GM23248 (cell line): ENCODE measurements around the gene ZNHIT6. TPM values are rescaled to one million over a fixed set of nuclear protein-coding genes. Genes with fewer than 3 reads are reported as not detected.
A peak's percentile ranks its signal among the peaks of the same experiment; 100 is the strongest.

Source experiments
- DNase-seq: peaks from one replicate; pipeline ENCODE4 v3.0.0-alpha.2; 2015
- H2AFZ ChIP-seq: fragments of 200-600 bp; sonication (generic); 2 replicates; pipeline ENCODE4 v1.6.1; 2016; ENCODE audit warnings: antibody characterized with exemption
- H3F3A ChIP-seq: fragments of 200-600 bp; sonication (generic); 2 replicates; pipeline ENCODE4 v1.6.1; 2016; ENCODE audit warnings: mild to moderate bottlenecking, antibody characterized with exemption, mixed run types; ENCODE audit not compliant: insufficient read depth
- H3K27ac ChIP-seq: fragments of 200-600 bp; sonication (generic); 2 replicates; pipeline ENCODE4 v1.5.1; 2016; ENCODE audit warnings: mild to moderate bottlenecking
- H3K27me3 ChIP-seq: fragments of 200-600 bp; sonication (generic); replicated peaks from 2 replicates; pipeline ENCODE4 v1.6.1; 2016; ENCODE audit warnings: mild to moderate bottlenecking; ENCODE audit not compliant: insufficient read depth
- H3K36me3 ChIP-seq: fragments of 200-600 bp; sonication (generic); 2 replicates; pipeline ENCODE4 v1.6.1; 2016; ENCODE audit warnings: low read depth, mild to moderate bottlenecking
- H3K4me1 ChIP-seq: fragments of 200-600 bp; sonication (generic); 2 replicates; pipeline ENCODE4 v1.6.1; 2016; ENCODE audit warnings: mild to moderate bottlenecking; ENCODE audit not compliant: insufficient read depth
- H3K4me2 ChIP-seq: fragments of 200-600 bp; sonication (generic); one replicate; pipeline ENCODE4 v1.6.1; 2016; ENCODE audit warnings: mild to moderate bottlenecking; ENCODE audit not compliant: unreplicated experiment
- H3K4me3 ChIP-seq: fragments of 200-600 bp; sonication (generic); 2 replicates; pipeline ENCODE4 v1.5.1; 2016; ENCODE audit warnings: mild to moderate bottlenecking
- H3K79me2 ChIP-seq: fragments of 200-600 bp; sonication (generic); 2 replicates; pipeline ENCODE4 v1.6.1; 2016; ENCODE audit warnings: mild to moderate bottlenecking; ENCODE audit not compliant: insufficient read depth
- H3K9ac ChIP-seq: fragments of 200-600 bp; sonication (generic); 2 replicates; pipeline ENCODE4 v1.6.1; 2016; ENCODE audit warnings: mild to moderate bottlenecking
- H3K9me2 ChIP-seq: fragments of 200-600 bp; sonication (generic); 2 replicates; pipeline ENCODE4 v1.6.1; 2016; ENCODE audit warnings: mixed run types, mild to moderate bottlenecking, moderate library complexity; ENCODE audit not compliant: insufficient read depth
- H3K9me3 ChIP-seq: fragments of 200-600 bp; sonication (generic); one replicate; pipeline ENCODE4 v1.6.1; 2017; ENCODE audit warnings: low read depth
- H4K20me1 ChIP-seq: fragments of 200-600 bp; sonication (generic); 2 replicates; pipeline ENCODE4 v1.6.0; 2016; ENCODE audit not compliant: insufficient read depth
- EZH2 ChIP-seq: fragments of 200-600 bp; sonication (generic); IDR thresholded peaks from 2 replicates; pipeline ENCODE4 v1.6.1; 2018; ENCODE audit warnings: antibody characterized with exemption, mild to moderate bottlenecking; ENCODE audit not compliant: insufficient read depth, poor library complexity, severe bottlenecking
- EZH2phosphoT487 ChIP-seq: fragments of 200-600 bp; sonication (generic); IDR thresholded peaks from 2 replicates; pipeline ENCODE4 v1.6.1; 2018; ENCODE audit warnings: antibody characterized with exemption, moderate library complexity, mild to moderate bottlenecking, low read depth; ENCODE audit not compliant: insufficient read depth
- WGBS, 2 experiments: methylation state at CpG; one replicate each; pipeline ENCODE4 v1.1.6; 2015 to 2017; ENCODE audit warnings: low lambda C conversion rate in 2 of 2, low coverage in 1 of 2; ENCODE audit errors: missing lambda C conversion rate in 2 of 2; 5-methylcytosine and 5-hydroxymethylcytosine counted together
- in situ Hi-C: fragments of 300-500 bp; cut with MboI; formaldehyde crosslinking; loops from 2 replicates; pipeline ENCODE4 v1.15.0; 2020
- polyA plus RNA-seq: library from polyadenylated mRNA; unstranded; fragments of >200 nt; fragmentation: Nextera tagmentation; extraction: Ambion mirVana; gene quantifications from 2 replicates; pipeline ENCODE4 v1.2.1, GENCODE V29; 2016
- total RNA-seq: library from RNA; depleted of rRNA; stranded (reverse); fragments of >200 nt; shearing (Covaris generic); gene quantifications from 2 replicates; pipeline ENCODE4 v1.2.3, GENCODE V29; 2014

The ZNHIT6 gene
- total and polyA plus RNA-seq, 2 experiments from 2014 or later = 16.6 to 31.6 TPM

DNA sequence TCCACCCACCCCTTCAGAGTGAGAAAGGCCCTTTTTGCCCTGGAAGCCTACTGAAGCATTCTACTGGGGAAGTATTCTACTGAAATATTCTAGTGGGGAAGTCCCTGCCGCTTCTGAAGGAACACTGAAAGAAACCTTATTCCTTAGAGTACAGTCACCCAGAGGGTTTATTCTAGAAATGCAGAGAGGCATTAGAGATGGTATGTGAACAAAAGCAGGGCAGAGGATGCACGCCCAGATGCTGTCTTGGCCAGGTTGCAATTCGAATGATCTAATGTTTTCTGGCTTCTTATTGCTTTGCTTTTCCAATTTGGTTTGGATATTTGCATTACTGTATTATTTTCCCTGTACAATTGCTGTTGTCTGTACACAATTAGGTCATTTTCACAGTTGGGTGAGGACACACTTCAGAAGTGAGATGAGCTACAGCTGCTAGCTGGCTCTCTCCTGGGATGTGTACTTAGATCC, 90.6 kb downstream of the ZNHIT6 start:
- H3K9me3 ChIP-seq = peaks cover 4% of the 10 kb centered on the region
- peak overlapping the region; percentile 23; the same call in 1 of the 2 replicates for H3K9ac ChIP-seq
- H3K9me2 ChIP-seq = no peaks in the 10 kb centered on the region
- H3K36me3 ChIP-seq = 0 out of 2 replicates have a peak, but pooled peaks cover 4% of the 10 kb centered on the region
- WGBS, 2 experiments = 7% methylated on average over 3 of the region's 3 CpGs
- in situ Hi-C loops = no loop called here
- TF ChIP-seq EZH2phosphoT487 (no peak), EZH2 (no peak)
- H3F3A ChIP-seq = peaks cover 39% of the 10 kb centered on the region
- H3K79me2 ChIP-seq = no peaks in the 10 kb centered on the region
- H2AFZ ChIP-seq = 0 out of 2 replicates have a peak overlapping the region, but pooled peaks have one; percentile 20
- peak; percentile 85 for DNase-seq
- H3K4me2 ChIP-seq = peak overlapping the region; percentile 19
- no peak overlapping the region for H3K4me3 ChIP-seq
- peak overlapping the region; percentile 66 for H3K27ac ChIP-seq
- H3K27me3 ChIP-seq = no peaks in the 10 kb centered on the region
- H4K20me1 ChIP-seq = no peaks in the 10 kb centered on the region
- H3K4me1 ChIP-seq = peaks cover 29% of the 10 kb centered on the region

DNA sequence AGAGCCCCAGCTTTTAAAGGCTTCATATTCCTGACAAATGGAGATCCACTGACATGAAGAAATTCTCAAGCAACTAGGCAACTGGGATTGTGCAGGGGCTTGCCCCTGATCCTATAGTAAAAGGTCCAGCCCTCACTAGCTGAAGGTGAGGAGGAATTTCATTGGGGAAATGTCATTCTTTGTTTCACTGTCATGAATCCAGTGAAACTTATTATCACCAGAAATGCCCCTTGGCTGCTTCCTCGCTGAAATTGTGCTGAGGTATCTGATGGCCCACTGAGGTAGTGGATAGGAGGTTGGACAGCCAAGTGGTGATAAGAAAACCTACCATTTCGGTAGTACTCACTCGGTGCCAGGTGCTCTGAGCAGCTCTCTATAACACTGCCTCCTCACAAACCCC, 91.5 kb downstream of the ZNHIT6 start:
- Histone ChIP-seq H3K4me3 (no peak overlapping the region), H3F3A (peaks cover 38% of the 10 kb centered on the region), H3K36me3 (no peaks in the 10 kb centered on the region), H3K9ac (no peak overlapping the region), H3K9me3 (peaks cover 2% of the 10 kb centered on the region), H3K9me2 (no peaks in the 10 kb centered on the region), H3K4me1 (peaks cover 31% of the 10 kb centered on the region), H3K4me2 (no peak overlapping the region), H3K27ac (no peak overlapping the region), H4K20me1 (no peaks in the 10 kb centered on the region), H3K79me2 (no peaks in the 10 kb centered on the region), H3K27me3 (no peaks in the 10 kb centered on the region), H2AFZ (no peak overlapping the region)
- no peak for DNase-seq
- WGBS, 2 experiments = 95 to 96% methylated on average over 3 of the region's 3 CpGs
- TF ChIP-seq EZH2 (no peak), EZH2phosphoT487 (no peak)
- in situ Hi-C loops = no loop called here

DNA sequence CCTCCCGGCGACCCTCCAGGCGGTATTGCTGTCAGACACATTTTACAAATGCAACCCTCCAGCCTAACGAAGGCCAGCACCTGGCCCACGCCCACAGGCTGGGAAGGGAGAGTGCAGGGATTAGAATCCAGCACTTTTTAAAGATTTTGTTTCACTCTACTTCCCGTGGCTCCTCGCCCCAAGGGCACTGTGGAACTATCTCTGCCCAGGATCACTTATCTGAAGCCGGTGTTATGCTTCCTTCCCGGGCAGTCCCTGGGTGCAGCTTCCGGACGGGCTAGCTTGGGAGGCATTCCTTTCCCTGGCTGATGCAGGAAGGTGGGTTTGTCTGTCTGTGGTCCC, 91.9 kb downstream of the ZNHIT6 start:
- Histone ChIP-seq H3K4me1 (peaks cover 35% of the 10 kb centered on the region), H3K9me3 (no peaks in the 10 kb centered on the region)

DNA sequence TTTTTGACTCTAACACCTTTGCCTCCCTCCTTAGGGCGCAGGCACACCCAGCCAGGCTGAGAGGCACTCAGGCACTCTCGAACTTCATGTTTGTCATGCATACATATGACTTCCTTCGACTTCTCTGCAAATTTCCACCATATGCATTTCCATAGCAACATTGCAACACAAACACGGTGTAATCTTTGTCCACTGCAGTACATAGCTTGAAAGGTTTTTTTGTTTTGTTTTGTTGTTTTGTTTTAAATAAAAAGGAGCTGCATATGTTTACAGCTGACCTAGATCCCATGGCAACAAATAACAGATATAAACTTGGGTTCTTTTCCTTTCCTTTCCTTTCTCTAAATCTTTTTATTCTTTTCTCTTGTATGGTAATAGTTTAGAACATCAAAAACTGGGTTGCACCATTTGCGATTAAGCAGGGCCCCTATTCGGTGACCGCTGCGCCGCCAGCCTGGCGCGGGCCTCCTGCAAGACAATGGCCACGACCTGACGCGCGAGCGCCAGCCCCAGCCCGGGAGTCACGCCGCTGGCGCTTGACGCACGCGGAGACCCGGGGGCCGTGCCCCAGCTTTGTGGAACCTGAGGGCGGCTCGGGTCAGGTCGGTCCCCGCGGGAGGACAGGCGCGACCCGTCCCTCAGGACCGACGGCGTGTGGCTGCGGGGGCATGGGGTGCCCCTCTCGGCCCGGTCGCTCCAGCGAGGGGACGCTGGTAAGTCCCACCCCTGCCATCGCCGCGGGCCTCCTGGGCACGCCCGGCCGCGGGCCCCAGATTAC, 92.5 kb downstream of the ZNHIT6 start:
- no peak overlapping the region for H2AFZ ChIP-seq
- H3F3A ChIP-seq = peaks cover 46% of the 10 kb centered on the region
- no peaks in the 10 kb centered on the region for H3K79me2 ChIP-seq
- H3K27me3 ChIP-seq = no peaks in the 10 kb centered on the region
- no peaks in the 10 kb centered on the region for H3K36me3 ChIP-seq
- no peak overlapping the region for H3K4me2 ChIP-seq
- 78 to 89% methylated on average over 28 to 49 of the region's 49 CpGs for WGBS, 2 experiments
- no peaks in the 10 kb centered on the region for H3K9me2 ChIP-seq
- no peak for DNase-seq
- H3K4me3 ChIP-seq = no peak overlapping the region
- H3K9me3 ChIP-seq = no peaks in the 10 kb centered on the region
- H3K4me1 ChIP-seq = peaks cover 40% of the 10 kb centered on the region
- in situ Hi-C loops = no loop called here
- TF ChIP-seq EZH2 (no peak), EZH2phosphoT487 (no peak)
- no peak overlapping the region for H3K9ac ChIP-seq
- H4K20me1 ChIP-seq = no peaks in the 10 kb centered on the region
- H3K27ac ChIP-seq = no peak overlapping the region

More for the DNA sequence above, 91.9 kb downstream of the ZNHIT6 start:
- H3K9me2 ChIP-seq = no peaks in the 10 kb centered on the region
- H3K4me3 ChIP-seq = no peak overlapping the region
- H2AFZ ChIP-seq = no peak overlapping the region
- in situ Hi-C loops = no loop called here
- H3K36me3 ChIP-seq = no peaks in the 10 kb centered on the region
- H3F3A ChIP-seq = peaks cover 41% of the 10 kb centered on the region
- H3K79me2 ChIP-seq = no peaks in the 10 kb centered on the region
- H3K9ac ChIP-seq = no peak overlapping the region
- no peak overlapping the region for H3K4me2 ChIP-seq
- DNase-seq = no peak
- 84 to 99% methylated on average over 9 to 11 of the region's 11 CpGs for WGBS, 2 experiments
- H3K27me3 ChIP-seq = no peaks in the 10 kb centered on the region
- H3K27ac ChIP-seq = no peak overlapping the region
- H4K20me1 ChIP-seq = no peaks in the 10 kb centered on the region
- no peak for TF ChIP-seq EZH2phosphoT487
- no peak for TF ChIP-seq EZH2
